Activated T-cell treated with anti-CD3 and anti-CD28 coated beads, Interleukin-2, amount 50 U/mL, for 1 hour (primary cell): ENCODE data around the gene SEPHS1.
A peak's percentile ranks its signal among the peaks of the same experiment; 100 is the strongest.
"Not testable (repeated sequence)": the region's sequence is repeated elsewhere in the genome, so short reads cannot be mapped to it uniquely, and the experiment has no call there.

Experiments used
- DNase-seq: peaks from one replicate; pipeline ENCODE4 v3.0.0-alpha.2; 2020

SEPHS1 gene

DNA sequence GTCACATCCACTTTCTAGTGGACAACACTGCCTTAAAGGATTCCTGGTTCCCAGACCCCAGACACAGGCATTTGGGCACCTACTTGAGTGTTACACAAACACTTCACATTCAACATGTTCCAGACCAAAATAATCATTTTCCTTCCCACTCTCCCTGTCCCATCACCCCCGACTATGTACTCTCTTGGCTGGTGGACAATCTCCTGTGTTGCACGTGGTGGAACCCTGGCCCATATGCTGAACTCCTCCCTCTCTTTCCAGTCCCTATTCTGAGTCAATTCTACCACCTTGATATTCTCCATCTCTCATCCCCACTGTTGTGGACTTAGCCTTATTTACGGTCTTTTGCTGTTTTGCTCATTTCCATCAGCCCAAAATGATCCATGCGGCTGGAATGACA is 8.3 kb upstream of the SEPHS1 start:
- DNase-seq = no peak

DNA sequence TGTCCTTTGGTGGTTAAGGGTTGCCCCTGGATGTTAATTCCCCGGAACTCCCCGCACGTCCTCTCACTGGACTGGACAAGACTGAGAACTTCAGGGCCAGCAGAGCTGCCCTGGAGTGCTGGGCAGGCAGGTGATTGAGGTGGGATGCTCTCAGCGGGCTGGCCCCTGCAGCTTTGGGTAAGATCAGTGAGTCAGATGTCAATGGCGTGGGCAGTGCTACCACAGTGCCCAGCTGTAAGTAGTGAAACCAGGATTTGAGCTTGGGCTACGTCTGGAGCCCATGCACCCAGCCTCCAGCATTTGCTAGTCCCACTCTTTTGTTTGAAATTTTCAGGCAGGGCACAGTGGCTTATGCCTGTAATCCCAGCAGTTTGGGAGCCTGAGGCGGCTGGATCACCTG is 6.7 kb upstream of the SEPHS1 start:
- no peak for DNase-seq

DNA sequence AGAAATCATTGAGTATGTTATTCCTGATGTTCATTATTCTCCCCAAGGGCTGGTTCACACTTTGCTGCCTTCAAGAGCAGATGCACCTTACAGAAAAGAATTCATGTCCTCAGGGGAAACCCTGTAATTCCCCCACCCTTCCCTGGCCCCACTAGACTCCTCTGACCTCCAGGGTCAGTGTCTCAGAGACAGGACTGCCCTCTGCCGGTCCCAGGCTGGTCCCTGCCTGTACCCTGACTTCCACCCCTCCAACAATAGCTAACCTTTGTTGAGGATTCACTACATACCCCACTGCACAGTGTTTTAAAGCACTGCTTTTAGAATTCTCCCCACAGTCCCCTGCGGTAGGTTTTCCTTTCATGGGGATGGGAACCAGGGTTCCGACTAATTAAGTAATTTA is 4.4 kb upstream of the SEPHS1 start:
- no peak for DNase-seq

DNA sequence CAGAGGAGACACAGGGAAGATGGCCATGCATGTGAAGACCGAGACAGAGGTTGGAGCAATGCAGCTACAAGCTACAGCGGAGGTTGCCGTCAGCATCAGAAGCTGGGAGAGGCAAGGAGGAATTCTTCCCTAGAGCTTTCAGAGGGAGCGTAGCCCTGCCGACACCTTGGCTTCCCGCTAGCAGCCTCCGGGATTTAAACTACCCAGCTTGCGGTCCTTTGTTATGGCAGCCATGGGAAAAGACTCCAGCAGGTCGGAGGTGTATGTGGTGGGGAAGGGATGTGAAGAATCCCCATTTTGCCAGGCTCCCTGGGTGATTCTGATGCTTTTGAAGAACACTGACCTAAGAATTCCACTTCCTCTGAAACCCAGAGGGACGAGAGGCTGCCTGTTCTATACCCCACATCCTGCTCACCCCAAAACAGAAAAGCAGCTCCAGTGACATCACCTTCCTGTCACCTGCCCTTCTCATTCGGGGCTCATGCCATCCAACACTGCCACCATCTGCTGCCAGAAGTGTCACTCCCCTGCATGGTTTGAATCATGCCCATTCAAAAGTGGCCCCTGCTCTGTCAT is 3.3 kb upstream of the SEPHS1 start:
- DNase-seq = peak; percentile 40

DNA sequence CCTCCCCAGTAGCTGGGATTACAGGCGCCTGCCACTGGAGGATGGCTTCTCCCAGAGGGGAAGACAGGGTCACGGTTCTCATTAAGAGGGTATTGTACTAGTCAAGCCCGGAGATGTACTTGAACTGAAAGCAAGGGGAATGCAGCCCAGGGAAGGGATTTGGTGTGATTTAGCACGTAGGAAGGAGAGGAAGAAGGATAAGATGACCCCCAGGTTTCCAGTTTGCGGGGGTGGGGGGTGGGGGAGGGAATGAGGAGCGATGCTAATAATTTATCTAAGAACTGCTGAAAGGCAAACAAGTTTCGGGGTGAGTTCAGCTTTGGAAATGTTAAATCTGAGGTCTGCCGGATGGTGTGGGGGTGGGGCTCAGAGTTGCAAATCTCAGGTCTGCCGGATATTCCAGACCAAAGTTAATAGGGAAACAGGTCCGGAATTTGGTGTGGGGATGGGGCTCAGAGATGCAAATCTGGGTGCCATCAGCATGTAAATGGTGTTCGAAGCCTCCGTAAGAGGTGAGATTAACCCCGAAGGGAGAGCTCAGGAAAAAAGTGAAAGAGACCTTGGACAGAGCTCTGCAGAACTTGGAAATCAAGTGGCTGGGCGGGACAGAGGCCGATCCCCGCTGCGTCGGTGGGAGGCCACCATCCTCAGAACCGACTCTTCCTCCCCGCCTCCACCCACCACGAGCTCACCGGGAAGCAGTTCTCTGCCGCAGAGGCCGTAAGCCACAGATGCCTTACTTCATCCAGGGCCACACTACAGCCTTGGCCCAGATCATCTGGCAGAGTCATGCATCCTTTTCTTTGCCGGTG is 1.6 kb upstream of the SEPHS1 start:
- peak; percentile 25 for DNase-seq

DNA sequence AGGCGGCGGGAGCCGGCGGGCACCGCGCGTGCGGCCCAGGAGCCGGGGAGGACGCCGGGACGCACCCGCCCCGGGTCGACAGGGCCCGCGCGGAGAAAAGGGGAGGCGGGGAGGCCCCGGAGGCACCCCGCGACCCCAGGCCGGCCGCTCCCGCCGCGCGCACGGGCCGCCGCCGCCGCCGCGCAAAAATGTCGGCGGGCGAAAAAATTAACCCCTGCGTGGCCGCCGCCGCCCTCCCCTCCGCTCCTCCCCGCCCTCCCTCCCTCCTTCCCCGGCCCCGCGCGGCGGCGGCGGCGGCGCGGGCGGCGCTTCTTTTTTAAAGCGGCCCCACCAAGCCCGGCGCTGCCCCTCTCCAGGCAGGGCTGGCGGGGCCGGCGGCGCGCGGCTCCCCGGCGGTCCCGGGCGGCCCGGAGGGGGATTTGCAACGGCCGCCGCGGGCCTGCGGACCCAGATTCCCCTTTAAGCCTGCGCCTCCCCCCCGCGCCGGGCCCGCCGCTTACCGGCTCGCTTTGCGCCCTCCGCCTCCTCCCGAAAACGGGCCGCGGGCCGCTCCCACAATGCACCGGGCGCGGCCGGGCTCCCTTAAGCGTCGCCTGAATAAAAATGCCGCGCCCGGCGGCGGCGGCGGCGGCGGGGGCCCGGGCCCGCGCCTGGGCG is 465 bp downstream of the SEPHS1 start:
- peak; percentile 79 for DNase-seq

DNA sequence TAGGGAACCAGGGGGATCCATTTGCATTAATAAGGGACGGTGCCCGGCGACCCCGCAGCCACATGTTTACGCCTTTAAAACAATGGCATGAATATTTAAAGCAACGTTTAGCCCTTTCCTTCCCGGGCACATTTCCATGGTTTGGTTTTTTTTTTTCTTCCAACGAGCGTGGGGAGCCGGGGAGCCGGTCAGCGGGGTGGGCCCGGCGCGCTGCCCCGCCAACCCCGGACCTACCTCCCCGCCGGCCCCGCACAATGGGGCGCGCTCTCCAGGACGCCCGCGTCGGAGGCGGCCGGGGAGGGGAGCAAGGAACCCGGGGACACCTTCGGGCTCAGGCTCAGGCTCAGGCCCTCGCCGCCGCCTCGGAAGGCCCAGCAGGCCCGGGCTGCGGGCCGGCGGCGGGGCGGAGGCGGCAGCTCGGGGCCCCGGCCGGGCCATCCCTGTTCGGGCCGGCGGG is 1.0 kb downstream of the SEPHS1 start:
- DNase-seq = no peak

DNA sequence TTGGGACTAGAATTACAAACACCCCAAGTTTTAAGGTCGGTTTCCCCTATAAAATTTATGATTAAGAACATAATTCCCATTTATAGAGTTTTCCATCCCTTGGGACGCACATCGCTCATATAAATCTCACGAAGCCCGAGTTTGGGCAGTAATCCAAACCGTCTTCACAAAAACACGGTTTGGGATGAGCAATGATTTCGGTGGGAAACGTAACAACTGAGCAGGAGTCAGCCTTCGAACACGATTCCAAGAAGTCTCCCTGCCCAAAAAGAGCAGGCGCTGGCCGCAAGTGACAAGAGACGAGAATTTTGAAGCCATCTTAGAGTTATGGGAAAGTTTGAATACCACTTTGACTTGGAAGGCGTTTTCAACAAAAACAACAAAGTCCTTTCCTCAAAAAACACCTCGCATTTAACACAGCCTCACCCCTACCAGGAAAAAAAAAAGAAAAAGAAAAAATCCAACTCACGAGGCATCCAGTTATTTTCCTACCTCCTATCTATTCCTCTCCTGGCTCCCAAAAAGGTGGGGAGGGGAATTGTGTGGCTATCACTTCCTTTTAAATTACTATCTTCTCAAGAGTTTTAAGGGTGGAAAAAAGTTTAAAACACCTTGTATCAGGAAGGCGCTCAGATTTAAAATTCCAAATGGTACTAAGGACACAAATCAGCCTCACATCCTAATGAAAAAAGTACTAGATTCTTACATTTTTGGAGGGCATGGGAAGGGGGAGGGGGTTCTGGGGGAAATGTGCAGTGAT is 1.6 kb downstream of the SEPHS1 start:
- no peak for DNase-seq

DNA sequence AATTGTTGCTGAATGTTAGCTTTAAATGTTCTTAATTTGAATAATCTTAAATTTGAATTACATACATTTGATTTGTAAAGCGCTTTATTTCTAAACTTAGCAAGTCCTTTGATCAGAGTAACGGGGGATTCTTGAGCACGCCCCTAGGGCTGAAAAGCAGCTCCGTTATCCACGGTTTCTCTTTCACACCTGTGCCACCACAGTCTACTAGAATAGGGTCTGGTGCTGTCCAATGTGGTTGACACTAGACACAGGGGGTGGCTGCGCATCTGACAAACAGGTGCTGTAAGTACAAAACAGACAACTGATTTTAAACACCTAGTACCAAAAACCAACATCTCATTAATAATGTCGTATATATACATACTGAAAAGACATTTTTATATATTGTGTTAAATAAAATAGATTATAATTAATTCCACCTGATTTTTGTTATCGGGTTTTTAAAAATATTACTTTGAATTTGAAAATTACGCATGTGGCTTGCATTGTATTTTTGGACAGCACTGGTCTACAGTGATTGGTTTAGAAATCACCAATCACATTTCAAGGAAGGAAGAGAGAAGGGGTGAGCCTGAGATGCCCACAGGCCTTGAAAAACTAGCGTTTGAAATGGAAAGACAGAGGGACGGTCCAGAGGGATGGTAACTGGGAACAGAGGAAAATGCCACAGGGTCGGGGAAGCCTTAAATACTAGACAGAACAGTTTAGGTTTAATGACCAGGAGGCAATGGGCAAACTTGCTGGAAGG is 7.3 kb downstream of the SEPHS1 start:
- peak; percentile 26 for DNase-seq

DNA sequence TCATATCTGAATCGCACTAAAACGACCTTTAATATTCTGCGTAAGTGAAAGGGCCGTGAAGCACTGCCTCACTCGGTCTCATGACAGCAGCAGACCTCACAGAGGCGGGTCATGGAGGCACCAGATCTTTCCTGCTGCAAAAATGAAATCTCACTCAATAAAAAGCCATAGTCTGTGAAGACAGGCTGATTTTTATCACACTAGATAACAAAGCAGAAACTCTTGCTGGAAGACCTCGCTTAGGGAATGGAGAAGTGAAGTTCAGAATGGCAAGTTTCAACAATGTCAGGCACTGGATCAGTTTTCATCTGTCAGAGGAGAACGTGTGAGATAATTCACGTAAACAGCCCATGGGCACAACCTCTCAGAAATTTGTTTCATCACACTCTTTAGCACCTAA is 8.0 kb downstream of the SEPHS1 start:
- no peak for DNase-seq

DNA sequence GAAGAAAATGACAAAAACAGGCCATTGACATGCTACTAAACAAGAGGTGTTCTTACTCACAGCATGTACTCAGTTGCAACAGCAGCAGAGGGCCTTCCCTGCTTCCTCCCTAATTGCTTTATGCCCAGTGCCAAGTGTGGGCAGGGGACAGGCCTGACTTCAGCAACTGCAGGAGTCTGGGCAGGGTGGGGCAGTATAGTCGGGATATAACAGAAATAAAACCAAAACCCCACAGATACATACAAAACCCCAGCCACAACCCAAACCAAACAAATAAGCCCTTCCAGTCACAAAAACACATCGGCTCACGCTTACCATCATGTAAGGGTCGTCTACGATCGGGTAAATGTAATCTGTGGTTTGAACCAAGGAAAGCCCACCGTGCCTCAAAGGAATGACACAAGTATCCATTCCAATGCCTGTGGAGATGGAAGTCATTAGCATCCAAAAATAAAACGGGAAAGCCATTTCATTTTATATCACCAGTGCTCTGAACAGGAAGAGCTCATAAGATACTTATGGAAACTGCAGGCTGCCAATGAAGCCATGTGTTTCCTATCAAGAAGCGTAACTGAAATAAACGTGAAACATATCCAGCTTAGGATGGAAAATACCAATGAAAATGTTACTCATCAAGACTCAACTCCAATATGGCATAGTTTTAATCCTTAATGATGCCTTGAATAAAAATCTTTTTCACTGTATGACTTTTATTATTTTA is 9.5 kb downstream of the SEPHS1 start:
- DNase-seq = no peak

DNA sequence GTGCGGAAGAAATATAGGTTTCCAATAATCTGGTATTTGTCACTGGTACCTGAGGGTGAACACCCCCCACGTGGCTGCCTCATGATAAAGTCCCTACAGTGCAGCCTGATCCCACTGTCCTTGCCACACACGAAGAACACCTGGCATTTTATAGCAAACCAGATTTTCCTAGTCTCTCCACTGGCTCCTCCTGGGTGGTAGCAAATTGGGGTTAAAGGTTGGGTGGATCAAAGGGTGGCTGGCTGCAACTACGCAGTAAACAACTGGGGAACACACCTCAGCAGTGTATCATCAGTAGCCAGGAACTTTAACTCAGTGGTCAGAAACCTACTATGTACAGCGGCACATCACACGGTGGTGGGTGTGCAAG is 10.3 kb downstream of the SEPHS1 start:
- no peak for DNase-seq

DNA sequence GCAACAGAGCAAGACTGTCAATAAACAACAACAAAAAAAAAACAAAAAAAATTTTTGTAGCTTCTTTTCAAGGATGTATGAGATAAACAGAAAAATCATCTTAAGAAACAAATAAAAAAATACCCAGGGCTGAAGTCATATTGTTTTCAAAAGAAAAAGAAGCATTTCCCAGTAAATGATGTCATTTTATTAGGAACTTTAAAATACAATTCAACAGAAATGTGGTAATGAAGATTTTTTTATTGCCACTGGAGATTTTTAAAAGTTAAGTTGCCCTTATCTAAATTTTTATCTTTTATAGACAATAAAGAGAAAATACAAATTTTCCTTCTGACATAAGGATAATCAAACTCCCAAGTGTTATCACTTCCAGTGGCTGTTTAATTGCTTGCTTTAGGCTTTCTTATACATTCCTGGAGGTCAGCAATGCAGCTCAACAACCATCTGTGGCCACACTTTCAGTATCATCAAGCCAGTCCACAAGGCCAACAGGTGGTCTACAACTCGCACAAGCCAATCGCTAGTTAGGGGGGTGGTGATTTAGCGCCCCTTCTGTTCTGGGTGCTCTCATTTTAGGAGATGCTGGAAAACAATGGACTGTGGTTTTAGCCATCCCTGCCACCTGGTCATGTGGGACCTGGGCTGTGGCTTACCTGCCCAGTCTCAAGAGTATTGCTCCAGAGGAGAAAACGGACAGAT is 10.8 kb downstream of the SEPHS1 start:
- DNase-seq = no peak

DNA sequence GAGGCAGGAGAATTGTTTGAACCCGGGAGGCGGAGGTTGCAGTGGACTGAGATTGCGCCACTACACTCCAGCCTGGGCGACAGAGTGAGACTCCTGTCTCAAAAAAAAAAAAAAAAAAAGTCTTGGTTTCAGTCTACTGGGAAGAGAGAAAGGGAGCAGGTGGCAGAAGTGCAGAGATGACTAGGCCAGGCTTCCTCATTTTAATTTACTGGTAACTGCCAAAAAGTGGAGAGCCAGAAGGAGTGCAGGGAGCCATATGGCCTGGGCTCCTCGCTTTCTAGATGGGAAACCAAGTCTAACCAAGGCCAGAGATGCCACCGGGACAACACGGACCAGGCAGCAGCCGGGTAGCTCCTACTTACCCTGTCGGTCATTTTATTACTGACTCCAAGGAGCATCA is 12.2 kb downstream of the SEPHS1 start:
- no peak for DNase-seq

DNA sequence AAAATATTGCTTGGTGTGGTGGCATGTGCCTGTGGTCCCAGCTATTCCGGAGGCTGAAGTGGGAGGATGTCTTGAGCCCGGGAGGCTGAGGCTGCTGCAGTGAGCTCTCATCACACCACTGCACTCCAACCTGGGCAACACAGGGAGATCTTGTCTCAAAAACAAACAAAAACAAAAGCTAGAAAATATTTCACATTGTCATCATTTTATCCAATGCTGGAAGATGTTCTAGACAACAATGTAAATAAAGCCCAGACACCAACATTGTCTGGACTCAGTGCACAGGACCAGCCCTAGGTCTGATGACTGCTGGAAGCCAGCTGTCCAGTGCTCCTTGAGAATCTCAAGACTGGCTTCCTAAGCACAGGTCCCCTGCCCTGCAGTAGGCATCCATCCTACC is 13.5 kb downstream of the SEPHS1 start:
- DNase-seq = no peak

DNA sequence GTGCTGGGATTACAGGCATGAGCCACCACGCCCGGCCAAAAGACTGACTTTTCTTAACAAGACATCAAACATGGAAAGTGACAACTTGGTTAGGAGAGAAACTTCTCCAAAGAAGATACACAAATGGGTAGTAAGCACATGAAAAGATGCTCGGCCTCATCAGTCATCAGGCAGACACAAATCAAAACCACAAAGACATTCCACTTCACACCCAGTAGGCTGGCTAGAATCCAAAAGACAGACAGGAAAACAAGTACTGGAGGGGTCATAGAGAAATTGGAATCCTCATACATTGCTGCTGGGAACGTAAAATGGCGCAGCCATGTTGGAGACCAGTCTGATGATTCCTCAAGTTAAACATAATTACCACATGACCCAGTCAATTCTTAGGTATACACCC is 16.4 kb downstream of the SEPHS1 start:
- no peak for DNase-seq

DNA sequence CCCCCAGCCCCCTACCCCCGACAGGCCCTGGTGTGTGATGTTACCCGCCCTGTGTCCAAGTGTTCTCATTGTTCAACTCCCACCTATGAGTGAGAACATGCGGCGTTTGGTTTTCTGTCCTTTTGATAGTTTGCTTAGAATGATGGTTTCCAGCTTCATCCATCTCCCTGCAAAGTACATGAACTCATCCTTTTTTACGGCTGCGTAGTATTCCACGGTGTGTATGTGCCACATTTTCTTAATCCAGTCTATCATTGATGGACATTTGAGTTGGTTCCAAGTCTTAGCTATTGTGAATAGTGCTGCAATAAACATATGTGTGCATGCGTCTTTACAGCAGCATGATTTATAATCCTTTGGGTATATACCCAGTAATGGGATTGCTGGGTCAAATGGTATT is 17.1 kb downstream of the SEPHS1 start:
- not testable (repeated sequence) for DNase-seq

DNA sequence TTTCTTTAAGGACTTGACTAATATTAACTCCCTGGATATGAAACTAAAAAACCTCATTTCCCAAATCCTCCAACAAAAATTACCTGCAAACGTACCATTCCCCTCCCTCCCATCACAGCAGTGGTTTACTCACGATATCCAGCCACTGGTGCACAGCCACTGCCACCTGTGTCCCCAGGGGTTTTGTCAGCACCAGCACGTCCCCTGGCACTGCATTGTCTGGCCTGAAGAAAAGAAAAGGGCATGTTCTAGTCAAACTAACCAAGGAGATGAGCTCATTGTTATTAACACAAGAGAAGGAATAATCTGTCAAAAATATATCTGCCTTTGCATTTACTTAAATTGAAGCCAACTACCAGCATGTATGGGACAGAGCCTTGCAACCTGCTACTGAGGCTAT is 18.5 kb downstream of the SEPHS1 start:
- no peak for DNase-seq

DNA sequence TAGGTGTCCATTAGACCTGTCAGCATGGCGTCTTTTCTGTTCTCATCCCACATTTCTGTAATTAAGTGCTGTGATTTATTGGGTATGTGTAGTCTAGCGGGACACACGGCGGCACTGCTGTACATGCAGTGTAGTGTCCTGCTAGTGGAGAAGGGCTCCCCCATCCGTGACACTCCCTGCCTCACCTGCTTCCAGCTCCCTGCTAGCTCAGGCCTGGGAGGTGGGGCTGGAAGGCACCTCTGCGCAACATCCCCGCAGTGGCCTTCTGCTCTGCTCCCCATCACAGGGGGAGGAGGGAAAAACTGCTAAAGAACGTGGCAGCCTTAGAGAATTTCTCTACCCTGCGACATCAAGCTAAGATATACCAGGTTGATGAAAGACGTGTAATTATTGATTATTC is 19.5 kb downstream of the SEPHS1 start:
- no peak for DNase-seq

DNA sequence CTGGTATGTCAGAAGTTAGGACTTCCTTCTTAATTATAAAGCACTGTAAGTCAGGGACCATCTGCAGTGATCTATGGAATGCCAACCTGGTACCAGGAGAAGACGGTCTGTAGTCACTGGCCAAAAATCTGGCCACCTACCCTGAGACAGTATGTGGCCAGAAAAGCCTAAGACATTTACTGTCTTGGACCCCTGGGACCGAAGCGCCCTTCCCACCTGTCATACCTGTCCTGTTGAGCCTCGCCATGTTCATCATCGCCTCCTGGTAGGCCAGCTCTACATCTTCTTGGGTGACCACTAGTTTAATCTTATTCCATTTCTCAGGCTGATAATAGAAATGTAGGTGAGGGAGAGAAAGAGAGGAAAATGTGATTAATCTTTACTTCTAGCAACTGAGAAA is 20.0 kb downstream of the SEPHS1 start:
- DNase-seq = no peak

DNA sequence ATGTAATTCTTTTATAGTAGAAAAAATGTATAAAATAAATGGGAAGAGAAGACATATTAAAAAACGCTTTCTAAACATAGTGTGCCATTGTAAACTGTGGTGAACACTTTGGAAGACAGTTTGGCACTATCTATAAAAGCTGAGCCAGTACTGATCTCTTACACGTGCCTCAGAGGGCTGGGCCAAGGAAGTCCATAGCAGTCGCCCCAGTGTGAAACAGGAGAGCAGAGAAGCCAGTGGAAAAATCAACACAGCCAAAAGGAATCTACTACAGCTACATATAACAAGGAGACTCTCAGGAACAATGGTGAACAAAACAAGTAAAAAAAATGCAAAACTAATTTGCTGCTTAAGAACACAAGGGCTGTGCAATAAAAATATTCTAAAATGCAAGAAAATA is 20.6 kb downstream of the SEPHS1 start:
- DNase-seq = no peak
